Psoas muscle (tissue), 8 donors: ENCODE results near the gene FAM241A. TPM values are rescaled to one million over a fixed set of nuclear protein-coding genes. Genes with fewer than 3 reads are reported as not detected.
A peak's percentile ranks its signal among the peaks of the same experiment; 100 is the strongest.

Source experiments
- ATAC-seq, 4 donors: fragments of 200-7000 bp; cut with Tn5 transposase; one replicate each; pipeline ENCODE4 v1.9.1; 2020; ENCODE audit warnings: moderate library complexity in 3 of 4, mild to moderate bottlenecking in 2 of 4
- DNase-seq, 2 donors: peaks; one replicate each; pipeline ENCODE4 v3.0.0-alpha.2; 2020
- H3K27ac ChIP-seq: fragments of 200-600 bp; one replicate; pipeline ENCODE4 v1.8.0; 2022
- H3K27me3 ChIP-seq, 3 donors: fragments of 200-600 bp in 1 of 3; one replicate each; pipeline versions ENCODE4 v1.6.1 to v1.8.0; 2013 to 2022; ENCODE audit warnings: low read length in 2 of 3, mild to moderate bottlenecking in 2 of 3, moderate library complexity in 1 of 3; ENCODE audit not compliant: insufficient read depth in 3 of 3
- H3K36me3 ChIP-seq, 2 donors: fragments of 200-600 bp in 1 of 2; one replicate each; pipeline versions ENCODE4 v1.6.1 to v1.8.0; 2013 to 2022; ENCODE audit warnings: low read depth in 1 of 2, mild to moderate bottlenecking in 1 of 2, moderate library complexity in 1 of 2; ENCODE audit not compliant: insufficient read depth in 1 of 2
- H3K4me1 ChIP-seq: fragments of 200-600 bp; one replicate; pipeline ENCODE4 v1.8.0; 2022
- H3K4me3 ChIP-seq: fragments of 200-600 bp; one replicate; pipeline ENCODE4 v1.8.0; 2022; ENCODE audit warnings: mild to moderate bottlenecking
- H3K9me3 ChIP-seq: fragments of 200-600 bp; one replicate; pipeline ENCODE4 v1.8.0; 2022
- CTCF ChIP-seq: fragments of 200-600 bp; IDR thresholded peaks from one replicate; pipeline ENCODE4 v1.8.0; 2022; ENCODE audit warnings: antibody characterized with exemption
- WGBS, 3 donors: extraction: QIAGEN DNeasy Blood & Tissue Kit; methylation state at CpG; one replicate each; pipeline versions ENCODE4 v1.1.6 to v1.1.7; 2013; 5-methylcytosine and 5-hydroxymethylcytosine counted together
- intact Hi-C, 2 donors: fragments of 100-400 bp; cut with DNase I; formaldehyde crosslinking; loops; one replicate each; pipeline versions ENCODE4 v1.11.0 to v1.14.2; 2022
- polyA plus RNA-seq, 3 donors: library from polyadenylated mRNA; stranded (reverse); fragments of 200-250 nt; gene quantifications; one replicate each; pipeline ENCODE4 v1.2.3, GENCODE V29; 2013
- total RNA-seq, 4 donors: library from RNA; stranded (reverse); fragmentation: NEBNext Ultra II Directional in 2 of 4; extraction: Animal tissue kit (Norgen Biotek cat#: 25700) in 2 of 4; gene quantifications; one replicate each; pipeline versions ENCODE4 v1.2.1 to v1.2.4, GENCODE V29; 2021 to 2023
- donor health status: healthy with polysubstance abuse.
- donor health status: DM: no; HTN: no; CAD: no; lungs with moderate emphysema.
- donor health status: Bipolar disorder and iron deficiency.
- donor health status: healthy.
- donor health status: DM: yes; HTN: yes; CAD: no.
- donor health status: DM: no; HTN: no; CAD: no.
- donor health status: DM: no; HTN: no; CAD: no.
- donor health status: DM: yes; HTN: yes; CAD: no.

The FAM241A gene
- total and polyA plus RNA-seq, 7 donors = 2.6 to 6.0 (median 3.1) TPM

- intact Hi-C loops = no loop called here
- H3K27ac ChIP-seq = no peak overlapping the region
- H3K27me3 ChIP-seq = no peaks in the 10 kb centered on the region
- no peak overlapping the region for H3K4me3 ChIP-seq
- H3K4me1 ChIP-seq = peaks cover 11% of the 10 kb centered on the region
- H3K9me3 ChIP-seq = no peaks in the 10 kb centered on the region
- 10 to 18% (median 17%) methylated on average over 4 of the region's 4 CpGs for WGBS, 3 donors
- no peak for TF ChIP-seq CTCF
- no peak for ATAC-seq
- no peak for DNase-seq
- H3K36me3 ChIP-seq = no peaks in the 10 kb centered on the region
These were observed 14.3 kb upstream of the FAM241A start for GRCh38 chr4:112130906-112131305.

DNA sequence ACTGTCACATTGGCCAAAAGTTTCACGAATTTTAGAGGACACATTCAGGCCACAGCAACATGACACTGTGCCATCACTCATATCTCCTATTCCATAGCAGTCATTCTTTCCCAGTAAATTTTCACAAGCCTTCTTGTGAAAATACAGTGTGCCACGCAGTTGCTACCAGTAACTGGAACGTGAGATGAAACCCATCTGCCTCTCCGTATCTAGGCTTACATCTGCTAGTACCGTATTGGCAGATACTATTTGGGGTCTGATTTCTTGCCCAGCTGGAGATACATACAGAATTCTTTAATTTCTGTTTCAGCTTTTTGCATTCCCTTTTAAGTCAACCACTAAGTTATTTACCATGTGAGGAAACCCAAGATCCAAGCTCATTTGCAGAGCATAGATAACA lies 8.7 kb upstream of the FAM241A start:
- DNase-seq (no peak), ATAC-seq (no peak)
- TF ChIP-seq CTCF = no peak
- intact Hi-C loops = no loop called here
- Histone ChIP-seq H3K36me3 (no peaks in the 10 kb centered on the region), H3K27ac (no peak overlapping the region), H3K4me3 (no peak overlapping the region), H3K9me3 (no peaks in the 10 kb centered on the region), H3K27me3 (no peaks in the 10 kb centered on the region), H3K4me1 (no peaks in the 10 kb centered on the region)
- 24 to 30% (median 29%) methylated on average over 5 of the region's 5 CpGs for WGBS, 3 donors

DNA sequence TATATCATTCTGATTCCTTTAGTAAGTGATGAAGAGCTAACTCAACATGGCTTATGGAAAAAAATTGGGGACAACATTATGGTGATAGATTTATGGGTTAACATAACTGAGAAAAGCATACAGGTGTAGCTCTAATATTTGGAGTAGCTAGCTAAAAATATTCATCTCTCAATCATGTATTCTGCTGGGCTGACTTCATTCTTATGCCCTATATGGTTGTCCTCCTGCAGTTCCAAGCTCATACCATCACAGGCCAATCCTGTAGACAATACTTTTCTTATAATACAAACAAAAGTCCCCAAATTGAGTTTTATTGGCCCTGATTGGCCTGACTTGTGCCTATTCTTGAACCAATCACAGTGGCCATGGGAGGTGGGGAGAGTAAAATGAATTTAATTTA lies 6.7 kb upstream of the FAM241A start:
- Histone ChIP-seq H3K27me3 (no peaks in the 10 kb centered on the region), H3K4me3 (no peak overlapping the region), H3K27ac (no peak overlapping the region), H3K9me3 (no peaks in the 10 kb centered on the region), H3K36me3 (no peaks in the 10 kb centered on the region), H3K4me1 (no peaks in the 10 kb centered on the region)
- no peak for TF ChIP-seq CTCF
- intact Hi-C loops = no loop called here
- no peak for DNase-seq
- no peak for ATAC-seq

- Histone ChIP-seq H3K27me3 (no peaks in the 10 kb centered on the region), H3K27ac (peak overlapping the region; percentile 41), H3K9me3 (no peaks in the 10 kb centered on the region), H3K4me3 (no peak overlapping the region), H3K36me3 (no peaks in the 10 kb centered on the region), H3K4me1 (no peaks in the 10 kb centered on the region)
- ATAC-seq (no peak), DNase-seq (no peak)
- 37 to 58% (median 44%) methylated on average over 2 of the region's 2 CpGs for WGBS, 3 donors
- TF ChIP-seq CTCF = no peak
- intact Hi-C loops = no loop called here
These were observed 4.7 kb upstream of the FAM241A start for GRCh38 chr4:112140536-112140935.

DNA sequence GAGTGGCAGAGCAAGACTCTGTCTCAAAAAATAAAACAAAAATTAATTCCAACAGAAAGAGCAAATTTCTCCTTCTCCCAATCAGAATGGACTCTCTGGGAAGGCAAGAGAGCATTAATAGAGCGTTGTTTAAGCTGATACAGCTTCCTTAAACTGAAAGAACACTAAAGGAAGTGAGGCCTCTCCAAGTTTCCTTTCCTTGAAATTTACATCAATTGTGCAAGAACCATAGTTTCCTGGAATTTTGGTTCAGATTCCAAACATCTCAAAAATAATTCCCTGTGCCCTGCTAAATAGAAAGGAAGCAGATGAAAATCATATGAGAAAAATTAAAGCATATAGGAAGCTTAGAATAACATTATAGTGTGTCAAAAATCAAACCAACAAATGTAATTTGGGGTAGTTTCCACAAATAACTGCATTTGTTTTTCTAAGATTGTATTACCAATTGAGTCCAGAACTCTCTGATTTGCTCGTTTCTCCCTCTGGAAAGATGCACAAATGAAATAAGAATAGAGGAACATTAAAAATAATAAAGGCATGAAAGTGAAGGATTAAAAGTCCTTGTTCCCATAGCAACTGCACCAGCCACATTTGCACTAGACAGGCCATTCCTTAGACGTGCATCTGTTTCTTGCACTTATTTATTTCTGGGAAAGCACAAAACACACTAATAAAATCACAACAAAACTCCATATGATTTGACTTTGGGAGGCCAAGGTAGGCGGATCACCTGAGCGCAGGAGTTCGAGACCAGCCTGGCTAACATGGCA lies 3.7 kb upstream of the FAM241A start:
- Histone ChIP-seq H3K36me3 (no peaks in the 10 kb centered on the region), H3K9me3 (no peaks in the 10 kb centered on the region), H3K4me3 (no peak overlapping the region), H3K27ac (peak overlapping the region; percentile 41), H3K27me3 (no peaks in the 10 kb centered on the region), H3K4me1 (no peaks in the 10 kb centered on the region)
- intact Hi-C loops = no loop called here
- ATAC-seq (no peak), DNase-seq (no peak)
- no peak for TF ChIP-seq CTCF
- 67 to 75% (median 71%) methylated on average over 6 of the region's 6 CpGs for WGBS, 3 donors
